Pancreas (tissue), 10 donors: Measurements from ENCODE around the gene RBM25. TPM values are rescaled to one million over a fixed set of nuclear protein-coding genes. Genes with fewer than 3 reads are reported as not detected.

Source experiments
- ATAC-seq, 4 donors: fragments of 200-7000 bp; cut with Tn5 transposase; one replicate each; pipeline versions ENCODE4 v1.8.0 to v1.9.1; 2020; ENCODE audit warnings: mild to moderate bottlenecking in 4 of 4, moderate library complexity in 4 of 4
- DNase-seq, 6 donors: peaks; one replicate each; pipeline ENCODE4 v3.0.0-alpha.2; 2020
- FAIRE-seq: peaks from 2 replicates; lab custom pipeline; 2012; peaks lifted over from hg19 to GRCh38; lab: Jason Lieb, UNC
- H3K27ac ChIP-seq, 4 donors: fragments of 200-600 bp; sonication (generic); 1 replicate in 3 of 4; 2 replicates in 1 of 4; pipeline versions ENCODE4 v1.5.0 to v1.8.0; 2020
- H3K27me3 ChIP-seq, 4 donors: fragments of 200-600 bp; one replicate each; pipeline ENCODE4 v1.8.0; 2021
- H3K36me3 ChIP-seq, 3 donors: fragments of 200-600 bp; sonication (generic) in 1 of 3; one replicate each; pipeline versions ENCODE4 v1.5.0 to v1.8.0; 2020 to 2021
- H3K4me1 ChIP-seq, 3 donors: fragments of 200-600 bp; one replicate each; pipeline ENCODE4 v1.8.0; 2021
- H3K4me3 ChIP-seq, 4 donors: fragments of 200-600 bp; sonication (generic) in 2 of 4; one replicate each; pipeline versions ENCODE4 v1.5.0 to v1.8.0; 2020 to 2021
- H3K9me3 ChIP-seq, 4 donors: fragments of 200-600 bp; one replicate each; pipeline ENCODE4 v1.8.0; 2021
- WGBS, 2 donors: extraction: QIAGEN DNeasy Blood & Tissue Kit; methylation state at CpG; one replicate each; pipeline ENCODE4 v1.1.7; 2013; 5-methylcytosine and 5-hydroxymethylcytosine counted together
- intact Hi-C, 3 donors: fragments of 100-400 bp; cut with DNase I; formaldehyde crosslinking; loops; one replicate each; pipeline versions ENCODE4 v1.11.1 to v1.14.2; 2022
- polyA plus RNA-seq, 2 donors: library from polyadenylated mRNA; stranded (reverse); fragments of 200-250 nt; gene quantifications; one replicate each; pipeline ENCODE4 v1.2.3, GENCODE V29; 2013
- total RNA-seq, 6 donors: library from RNA; stranded (reverse); fragmentation: NEBNext Ultra II Directional in 4 of 6; extraction: Animal tissue kit (Norgen Biotek cat#: 25700) in 4 of 6; gene quantifications; one replicate each; pipeline versions ENCODE4 v1.2.1 to v1.2.4, GENCODE V29; 2021 to 2023
- TF ChIP-seq, protein P1 (sequence below), 4 donors: fragments of 200-600 bp; sonication (generic) in 3 of 4; IDR thresholded peaks; one replicate each; pipeline versions ENCODE4 v1.5.0 to v1.8.0; 2021; ENCODE audit warnings: antibody characterized with exemption in 4 of 4
- donor health status: healthy with polysubstance abuse.
- donor health status: DM: no; HTN: no; CAD: no; lungs with moderate emphysema.
- donor health status: DM: no; HTN: no; CAD: no.
- donor health status: control.
- donor health status: control.
- donor health status: Bipolar disorder and iron deficiency.
- donor health status: DM: yes; HTN: yes; CAD: no.
- donor health status: DM: no; HTN: no; CAD: no.
- donor health status: DM: no; HTN: no; CAD: no.
- donor health status: DM: yes; HTN: yes; CAD: no.

Gene RBM25
- total and polyA plus RNA-seq, 8 donors: 22.7 to 62.8 (median 33.1) TPM

DNA sequence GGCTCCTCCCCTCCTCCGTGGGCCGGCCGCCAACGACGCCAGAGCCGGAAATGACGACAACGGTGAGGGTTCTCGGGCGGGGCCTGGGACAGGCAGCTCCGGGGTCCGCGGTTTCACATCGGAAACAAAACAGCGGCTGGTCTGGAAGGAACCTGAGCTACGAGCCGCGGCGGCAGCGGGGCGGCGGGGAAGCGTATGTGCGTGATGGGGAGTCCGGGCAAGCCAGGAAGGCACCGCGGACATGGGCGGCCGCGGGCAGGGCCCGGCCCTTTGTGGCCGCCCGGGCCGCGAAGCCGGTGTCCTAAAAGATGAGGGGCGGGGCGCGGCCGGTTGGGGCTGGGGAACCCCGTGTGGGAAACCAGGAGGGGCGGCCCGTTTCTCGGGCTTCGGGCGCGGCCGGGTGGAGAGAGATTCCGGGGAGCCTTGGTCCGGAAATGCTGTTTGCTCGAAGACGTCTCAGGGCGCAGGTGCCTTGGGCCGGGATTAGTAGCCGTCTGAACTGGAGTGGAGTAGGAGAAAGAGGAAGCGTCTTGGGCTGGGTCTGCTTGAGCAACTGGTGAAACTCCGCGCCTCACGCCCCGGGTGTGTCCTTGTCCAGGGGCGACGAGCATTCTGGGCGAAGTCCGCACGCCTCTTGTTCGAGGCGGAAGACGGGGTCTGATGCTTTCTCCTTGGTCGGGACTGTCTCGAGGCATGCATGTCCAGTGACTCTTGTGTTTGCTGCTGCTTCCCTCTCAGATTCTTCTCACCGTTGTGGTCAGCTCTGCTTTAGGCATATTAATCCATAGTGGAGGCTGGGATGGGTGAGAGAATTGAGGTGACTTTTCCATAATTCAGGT, 78.3 kb downstream of the RBM25 start, which contains the start of gene PSEN1:
TSS of gene PSEN1 (plus strand) at position 121 of the 839 bp plus-strand sequence. CDS start 11,513 bp downstream, outside the sequence.
- Histone ChIP-seq H3K27ac (peak within 1 kb of the TSS; percentile 75 to 95 (median 88)), H3K4me1 (peaks cover 0 to 14% (median 0%) of the 10 kb centered on the region in 3 donors), H3K36me3 (no peaks in the 10 kb centered on the region), H3K9me3 (no peaks in the 10 kb centered on the region), H3K4me3 (peak within 1 kb of the TSS; percentile 59 to 89 (median 84)), H3K27me3 (no peaks in the 10 kb centered on the region)
- FAIRE-seq (no peak), DNase-seq (peak; percentile 89 to 100 (median 96)), ATAC-seq (peak; percentile 96 to 99 (median 98))
- intact Hi-C loops: no loop called here
- TF ChIP-seq, protein P1, sequence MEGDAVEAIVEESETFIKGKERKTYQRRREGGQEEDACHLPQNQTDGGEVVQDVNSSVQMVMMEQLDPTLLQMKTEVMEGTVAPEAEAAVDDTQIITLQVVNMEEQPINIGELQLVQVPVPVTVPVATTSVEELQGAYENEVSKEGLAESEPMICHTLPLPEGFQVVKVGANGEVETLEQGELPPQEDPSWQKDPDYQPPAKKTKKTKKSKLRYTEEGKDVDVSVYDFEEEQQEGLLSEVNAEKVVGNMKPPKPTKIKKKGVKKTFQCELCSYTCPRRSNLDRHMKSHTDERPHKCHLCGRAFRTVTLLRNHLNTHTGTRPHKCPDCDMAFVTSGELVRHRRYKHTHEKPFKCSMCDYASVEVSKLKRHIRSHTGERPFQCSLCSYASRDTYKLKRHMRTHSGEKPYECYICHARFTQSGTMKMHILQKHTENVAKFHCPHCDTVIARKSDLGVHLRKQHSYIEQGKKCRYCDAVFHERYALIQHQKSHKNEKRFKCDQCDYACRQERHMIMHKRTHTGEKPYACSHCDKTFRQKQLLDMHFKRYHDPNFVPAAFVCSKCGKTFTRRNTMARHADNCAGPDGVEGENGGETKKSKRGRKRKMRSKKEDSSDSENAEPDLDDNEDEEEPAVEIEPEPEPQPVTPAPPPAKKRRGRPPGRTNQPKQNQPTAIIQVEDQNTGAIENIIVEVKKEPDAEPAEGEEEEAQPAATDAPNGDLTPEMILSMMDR (IDR thresholded peaks at IDR 0.05): no peak
- WGBS, 2 donors: 0 to 1% methylated on average over 66 to 71 of the region's 71 CpGs

DNA sequence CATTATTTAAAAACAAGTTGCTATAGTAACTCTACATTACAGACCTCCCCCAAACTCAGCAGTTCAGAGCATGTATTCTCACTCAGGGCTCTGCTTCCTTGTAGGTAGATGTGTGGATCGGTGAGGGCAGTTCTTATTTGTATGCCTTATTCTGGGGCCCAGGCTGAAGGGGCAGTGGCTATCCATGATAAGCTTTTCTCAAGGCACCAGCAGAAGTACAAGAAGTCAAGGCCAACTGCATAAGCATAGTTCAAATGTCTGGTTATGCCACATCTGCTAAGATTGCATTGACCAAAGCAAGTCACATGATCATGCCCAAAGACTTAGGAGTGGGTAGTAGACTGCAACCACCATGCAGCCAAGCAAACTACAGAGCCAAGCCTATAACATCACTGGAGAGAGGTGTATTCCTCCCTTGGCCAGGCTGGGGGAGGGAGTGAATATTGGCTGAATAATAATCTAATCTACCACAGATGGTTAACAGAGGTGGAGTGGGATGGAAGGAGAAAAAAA, 82.5 kb downstream of the RBM25 start:
- FAIRE-seq (no peak), ATAC-seq (no peak), DNase-seq (no peak)
- Histone ChIP-seq H3K9me3 (no peaks in the 10 kb centered on the region), H3K27ac (no peak overlapping the region), H3K27me3 (no peaks in the 10 kb centered on the region), H3K36me3 (no peaks in the 10 kb centered on the region), H3K4me1 (peaks cover 0 to 14% (median 0%) of the 10 kb centered on the region in 3 donors), H3K4me3 (no peak overlapping the region)
- intact Hi-C loops: no loop called here
- 90 to 93% methylated on average over 1 of the region's 1 CpG for WGBS, 2 donors
- TF ChIP-seq, protein P1 (IDR thresholded peaks at IDR 0.05): no peak

DNA sequence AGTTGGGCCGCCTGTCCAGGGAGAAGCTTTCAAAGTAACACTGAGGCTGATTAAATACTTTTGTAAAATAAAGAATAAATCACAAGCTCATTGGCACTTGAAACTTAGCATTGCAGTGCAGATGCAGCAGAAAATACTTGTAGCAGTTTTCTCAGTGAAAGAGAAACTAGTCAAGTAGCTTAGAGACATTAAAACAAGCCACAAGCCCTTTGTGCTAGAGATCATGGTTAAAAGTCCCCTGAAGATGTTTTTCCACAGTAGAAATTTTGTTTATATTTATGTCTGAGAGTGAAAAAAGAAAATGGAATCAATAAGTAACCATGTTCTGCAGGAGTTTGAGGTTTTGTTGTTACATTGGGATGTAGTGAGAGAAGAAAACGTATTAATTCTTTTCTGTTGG, 83.9 kb downstream of the RBM25 start:
- ATAC-seq (no peak), DNase-seq (no peak), FAIRE-seq (no peak)
- Histone ChIP-seq H3K36me3 (no peaks in the 10 kb centered on the region), H3K4me3 (no peak overlapping the region), H3K9me3 (no peaks in the 10 kb centered on the region), H3K27me3 (no peaks in the 10 kb centered on the region), H3K27ac (no peak overlapping the region), H3K4me1 (peaks cover 0 to 13% (median 0%) of the 10 kb centered on the region in 3 donors)
- intact Hi-C loops: no loop called here
- TF ChIP-seq, protein P1 (IDR thresholded peaks at IDR 0.05): no peak
- 81 to 83% methylated on average over 2 of the region's 2 CpGs for WGBS, 2 donors

GRCh38 chr14:73143003-73143402, 84.7 kb downstream of the RBM25 start:
- no peak overlapping the region for H3K4me3 ChIP-seq
- intact Hi-C loops: no loop called here
- FAIRE-seq (no peak), ATAC-seq (peak in 1 of 4 donors; percentile 24), DNase-seq (no peak)
- 69 to 71% methylated on average over 5 of the region's 5 CpGs for WGBS, 2 donors
- H3K27me3 ChIP-seq: no peaks in the 10 kb centered on the region
- no peak overlapping the region for H3K27ac ChIP-seq
- H3K4me1 ChIP-seq: peaks cover 0 to 6% (median 0%) of the 10 kb centered on the region in 3 donors
- H3K36me3 ChIP-seq: no peaks in the 10 kb centered on the region
- TF ChIP-seq, protein P1 (IDR thresholded peaks at IDR 0.05): no peak
- H3K9me3 ChIP-seq: no peaks in the 10 kb centered on the region
